ENCODE measurements around the gene ARMC12. TPM values are rescaled to one million over a fixed set of nuclear protein-coding genes. Genes with fewer than 3 reads are reported as not detected.
A peak's percentile ranks its signal among the peaks of the same experiment; 100 is the strongest.

ARMC12 gene
- total and polyA plus RNA-seq, 2 of the 13 experiments (the other 11 are each of a cell fraction or from before 2014, with no cell fraction given) = 1.3 TPM; not detected in 1

DNA sequence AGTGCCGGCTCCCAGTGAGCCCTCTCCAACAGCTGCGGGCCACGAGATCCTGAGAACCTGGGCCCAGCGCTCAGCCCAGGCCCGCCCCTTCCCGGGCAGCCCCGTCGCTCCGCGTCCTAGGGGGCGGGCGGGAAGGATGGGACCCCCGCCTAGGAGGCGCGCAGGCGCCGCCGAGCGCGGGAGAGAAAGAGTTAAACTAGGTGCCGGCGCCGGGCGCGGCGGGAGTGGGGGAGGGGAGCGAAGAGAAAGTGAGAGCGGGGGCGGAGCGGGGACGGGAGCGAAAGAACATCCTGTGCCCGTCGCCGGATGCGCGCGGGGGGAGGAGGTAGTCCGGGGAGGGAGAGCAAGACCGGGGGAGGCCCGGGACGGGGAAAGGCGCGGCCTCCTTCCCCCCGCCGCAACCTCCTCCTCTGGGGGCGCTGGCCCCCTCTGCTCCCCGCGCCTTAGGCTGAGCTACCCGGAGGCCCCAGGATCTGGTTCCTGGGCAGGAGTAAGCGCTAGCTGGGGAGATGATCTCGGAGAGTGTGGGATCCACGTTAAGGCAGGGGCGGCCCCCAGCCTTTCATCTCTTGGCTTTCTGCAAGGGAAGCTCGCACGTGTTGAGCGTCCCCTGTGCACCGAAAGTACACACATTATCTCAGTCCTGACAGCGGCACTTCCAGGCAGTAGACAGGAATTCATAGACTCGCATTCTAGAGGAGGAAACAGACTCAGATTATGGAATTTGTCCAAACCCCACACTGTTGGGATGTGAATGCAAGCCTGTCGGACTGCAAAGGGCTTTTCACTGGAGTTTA lies 4.9 kb upstream of the ARMC12 start (continued):
- TF ChIP-seq ZMYM3 (CRISPR knock-in tag; IDR thresholded peaks at IDR 0.05) (peak; percentile 68; the same call in 1 of the 2 replicates), KDM5B (CRISPR knock-in tag; IDR thresholded peaks at IDR 0.05; ENCODE audit: borderline replicate concordance) (peak; percentile 88), ZHX2 (IDR thresholded peaks at IDR 0.05; ENCODE audit: low read depth) (peak; percentile 10; the same call in 1 of the 2 replicates), ZHX2 (CRISPR knock-in tag; IDR thresholded peaks at IDR 0.05; ENCODE audit: borderline replicate concordance) (no peak), USF2 (IDR thresholded peaks at IDR 0.05; ENCODE audit: low read depth, low read length) (no peak), USF2 (CRISPR knock-in tag; IDR thresholded peaks at IDR 0.05; ENCODE audit: borderline replicate concordance) (no peak), ZSCAN21 (CRISPR knock-in tag; IDR thresholded peaks at IDR 0.05; ENCODE audit: borderline replicate concordance) (peak; percentile 62; the same call in 1 of the 2 replicates), ZSCAN25 (CRISPR knock-in tag; IDR thresholded peaks at IDR 0.05) (peak; percentile 29; the same call in 1 of the 2 replicates), SMAD3 (CRISPR knock-in tag; IDR thresholded peaks at IDR 0.05) (no peak), ZNF207 (IDR thresholded peaks at IDR 0.05; ENCODE audit: borderline replicate concordance) (no peak), BRCA1 (CRISPR knock-in tag; IDR thresholded peaks at IDR 0.05) (no peak)
- TF ChIP-seq, protein P1, sequence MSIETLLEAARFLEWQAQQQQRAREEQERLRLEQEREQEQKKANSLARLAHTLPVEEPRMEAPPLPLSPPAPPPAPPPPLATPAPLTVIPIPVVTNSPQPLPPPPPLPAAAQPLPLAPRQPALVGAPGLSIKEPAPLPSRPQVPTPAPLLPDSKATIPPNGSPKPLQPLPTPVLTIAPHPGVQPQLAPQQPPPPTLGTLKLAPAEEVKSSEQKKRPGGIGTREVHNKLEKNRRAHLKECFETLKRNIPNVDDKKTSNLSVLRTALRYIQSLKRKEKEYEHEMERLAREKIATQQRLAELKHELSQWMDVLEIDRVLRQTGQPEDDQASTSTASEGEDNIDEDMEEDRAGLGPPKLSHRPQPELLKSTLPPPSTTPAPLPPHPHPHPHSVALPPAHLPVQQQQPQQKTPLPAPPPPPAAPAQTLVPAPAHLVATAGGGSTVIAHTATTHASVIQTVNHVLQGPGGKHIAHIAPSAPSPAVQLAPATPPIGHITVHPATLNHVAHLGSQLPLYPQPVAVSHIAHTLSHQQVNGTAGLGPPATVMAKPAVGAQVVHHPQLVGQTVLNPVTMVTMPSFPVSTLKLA (IDR thresholded peaks at IDR 0.05) = peak; percentile 88

All from HepG2 (cell line).